HG02763 (cell line): ENCODE data around the gene DDX5.
A peak's percentile ranks its signal among the peaks of the same experiment; 100 is the strongest.

ENCODE experiments used
- ATAC-seq: cut with Tn5 transposase; IDR thresholded peaks from one replicate; pipeline ENCODE4 v1.9.1; 2021; ENCODE audit warnings: mild to moderate bottlenecking, moderate library complexity; ENCODE audit not compliant: unreplicated experiment

DDX5 gene

GRCh38 chr17:64506201-64506575 is at the start of gene DDX5:
Gene DDX5, minus strand, starts transcription at chr17:64506289. Its CDS starts 170 bp downstream, at chr17:64506119.
- peak; percentile 47 for ATAC-seq

GRCh38 chr17:64555281-64555680 is 49.2 kb upstream of the DDX5 start:
- no peak for ATAC-seq

- ATAC-seq, result no peak
These were observed 48.0 kb upstream of the DDX5 start for GRCh38 chr17:64554028-64554637.

GRCh38 chr17:64551461-64551860 is 45.4 kb upstream of the DDX5 start:
- no peak for ATAC-seq

GRCh38 chr17:64547319-64547718 is 41.2 kb upstream of the DDX5 start:
- no peak for ATAC-seq

- ATAC-seq, result no peak
These were observed 40.6 kb upstream of the DDX5 start for GRCh38 chr17:64546716-64547115.

GRCh38 chr17:64544742-64545141 is 38.7 kb upstream of the DDX5 start:
- ATAC-seq, result no peak

GRCh38 chr17:64540118-64540776 is 34.2 kb upstream of the DDX5 start:
- no peak for ATAC-seq

GRCh38 chr17:64538508-64539130 is 32.5 kb upstream of the DDX5 start:
- ATAC-seq, result no peak

GRCh38 chr17:64537488-64537887 is 31.4 kb upstream of the DDX5 start:
- no peak for ATAC-seq

GRCh38 chr17:64536913-64537312 is 30.8 kb upstream of the DDX5 start:
- no peak for ATAC-seq

GRCh38 chr17:64535357-64535756 is 29.3 kb upstream of the DDX5 start:
- no peak for ATAC-seq

GRCh38 chr17:64534187-64534586 is 28.1 kb upstream of the DDX5 start:
- no peak for ATAC-seq

GRCh38 chr17:64533784-64534183 is 27.7 kb upstream of the DDX5 start:
- no peak for ATAC-seq

- no peak for ATAC-seq
These were observed 26.3 kb upstream of the DDX5 start for GRCh38 chr17:64532409-64532808.

- ATAC-seq, result no peak
These were observed 25.9 kb upstream of the DDX5 start for GRCh38 chr17:64531955-64532371.

- no peak for ATAC-seq
These were observed 23.1 kb upstream of the DDX5 start for GRCh38 chr17:64529221-64529620.

GRCh38 chr17:64527914-64528313 is 21.8 kb upstream of the DDX5 start:
- ATAC-seq, result no peak

GRCh38 chr17:64520359-64520758 is 14.3 kb upstream of the DDX5 start:
- no peak for ATAC-seq

- no peak for ATAC-seq
These were observed 13.5 kb upstream of the DDX5 start for GRCh38 chr17:64519601-64520000.

GRCh38 chr17:64515829-64516228 is 9.7 kb upstream of the DDX5 start:
- ATAC-seq, result no peak

GRCh38 chr17:64515419-64515818 is 9.3 kb upstream of the DDX5 start:
- ATAC-seq, result no peak
